ENCODE results near the gene TSC22D2.

DNA sequence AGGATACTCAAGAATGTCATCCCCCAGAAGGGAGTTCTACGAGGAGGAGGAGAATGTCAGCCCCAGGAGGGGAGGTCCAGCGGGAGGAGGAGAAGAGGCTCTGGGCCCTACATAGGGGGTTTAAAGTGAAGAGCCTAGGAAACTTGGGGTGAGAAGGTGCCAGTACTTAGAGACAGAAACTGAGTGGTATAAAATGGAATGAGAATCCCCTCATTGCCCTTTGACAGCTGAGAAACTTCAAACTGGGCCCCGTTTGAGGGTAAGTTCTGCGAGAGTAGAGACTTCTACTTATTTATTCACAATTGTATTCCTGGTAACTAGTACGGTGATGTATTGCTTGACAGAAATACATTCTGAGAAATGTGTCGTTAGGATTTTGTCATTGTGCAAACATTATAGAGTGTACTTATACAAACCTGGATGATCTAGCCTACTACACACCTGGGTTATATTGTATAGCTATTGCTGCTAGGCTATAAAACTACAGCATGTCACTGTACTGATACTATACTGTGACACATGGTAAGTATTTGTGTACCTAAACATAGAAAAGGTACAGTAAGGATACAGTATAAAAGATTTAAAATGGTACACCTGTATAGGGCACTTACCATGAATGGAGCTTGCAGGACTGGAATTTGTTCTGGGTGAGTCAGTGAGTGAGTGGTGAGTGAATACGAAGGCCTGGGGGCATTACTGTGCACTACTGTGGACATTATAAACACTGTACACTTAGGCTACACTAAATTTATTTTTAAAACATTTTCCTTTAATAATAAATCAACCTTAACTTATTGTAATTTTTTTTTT lies 62.0 kb downstream of the TSC22D2 start:
- TF ChIP-seq, protein P1, sequence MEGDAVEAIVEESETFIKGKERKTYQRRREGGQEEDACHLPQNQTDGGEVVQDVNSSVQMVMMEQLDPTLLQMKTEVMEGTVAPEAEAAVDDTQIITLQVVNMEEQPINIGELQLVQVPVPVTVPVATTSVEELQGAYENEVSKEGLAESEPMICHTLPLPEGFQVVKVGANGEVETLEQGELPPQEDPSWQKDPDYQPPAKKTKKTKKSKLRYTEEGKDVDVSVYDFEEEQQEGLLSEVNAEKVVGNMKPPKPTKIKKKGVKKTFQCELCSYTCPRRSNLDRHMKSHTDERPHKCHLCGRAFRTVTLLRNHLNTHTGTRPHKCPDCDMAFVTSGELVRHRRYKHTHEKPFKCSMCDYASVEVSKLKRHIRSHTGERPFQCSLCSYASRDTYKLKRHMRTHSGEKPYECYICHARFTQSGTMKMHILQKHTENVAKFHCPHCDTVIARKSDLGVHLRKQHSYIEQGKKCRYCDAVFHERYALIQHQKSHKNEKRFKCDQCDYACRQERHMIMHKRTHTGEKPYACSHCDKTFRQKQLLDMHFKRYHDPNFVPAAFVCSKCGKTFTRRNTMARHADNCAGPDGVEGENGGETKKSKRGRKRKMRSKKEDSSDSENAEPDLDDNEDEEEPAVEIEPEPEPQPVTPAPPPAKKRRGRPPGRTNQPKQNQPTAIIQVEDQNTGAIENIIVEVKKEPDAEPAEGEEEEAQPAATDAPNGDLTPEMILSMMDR (IDR thresholded peaks at IDR 0.05; ENCODE audit: low read depth, low read length) = no peak
- TF ChIP-seq POLR2A (IDR thresholded peaks at IDR 0.05; ENCODE audit: extremely low read depth, insufficient read length) = no peak

Data from NB4 (cell line).